Measurements from ENCODE around the gene GNAQ.
"Not testable (repeated sequence)": the region's sequence is repeated elsewhere in the genome, so short reads cannot be mapped to it uniquely, and the experiment has no call there.

GNAQ gene

GRCh38 chr9:77866878-77867277, 164.7 kb downstream of the GNAQ start:
- no peak for DNase-seq

- DNase-seq = no peak
These were observed 166.1 kb downstream of the GNAQ start for GRCh38 chr9:77865385-77866047.

- no peak for DNase-seq
These were observed 167.3 kb downstream of the GNAQ start for GRCh38 chr9:77864211-77864889.

GRCh38 chr9:77863638-77864037, 168.0 kb downstream of the GNAQ start:
- DNase-seq = not testable (repeated sequence)

GRCh38 chr9:77860953-77861352, 170.7 kb downstream of the GNAQ start:
- DNase-seq = not testable (repeated sequence)

- DNase-seq = no peak
These were observed 173.9 kb downstream of the GNAQ start for GRCh38 chr9:77857513-77858259.

- no peak for DNase-seq
These were observed 175.0 kb downstream of the GNAQ start for GRCh38 chr9:77856615-77857014.

GRCh38 chr9:77854916-77855311, 176.7 kb downstream of the GNAQ start:
- no peak for DNase-seq

GRCh38 chr9:77854258-77854915, 177.2 kb downstream of the GNAQ start:
- no peak for DNase-seq

- DNase-seq = no peak
These were observed 177.9 kb downstream of the GNAQ start for GRCh38 chr9:77853716-77854115.

GRCh38 chr9:77851882-77852595, 179.6 kb downstream of the GNAQ start:
- DNase-seq = no peak

GRCh38 chr9:77848897-77849296, 182.7 kb downstream of the GNAQ start:
- no peak for DNase-seq

GRCh38 chr9:77848404-77848803, 183.2 kb downstream of the GNAQ start:
- no peak for DNase-seq

- no peak for DNase-seq
These were observed 184.0 kb downstream of the GNAQ start for GRCh38 chr9:77847626-77848025.

- DNase-seq = no peak
These were observed 184.5 kb downstream of the GNAQ start for GRCh38 chr9:77847059-77847499.

- DNase-seq = no peak
These were observed 187.2 kb downstream of the GNAQ start for GRCh38 chr9:77844415-77844814.

- no peak for DNase-seq
These were observed 187.8 kb downstream of the GNAQ start for GRCh38 chr9:77843871-77844155.

GRCh38 chr9:77843076-77843870, 188.3 kb downstream of the GNAQ start:
- DNase-seq = no peak

GRCh38 chr9:77841739-77842386, 189.7 kb downstream of the GNAQ start:
- DNase-seq = no peak

GRCh38 chr9:77839459-77840140, 192.0 kb downstream of the GNAQ start:
- no peak for DNase-seq

- no peak for DNase-seq
These were observed 192.6 kb downstream of the GNAQ start for GRCh38 chr9:77838986-77839385.
